ENCODE data around the gene CD9. TPM values are rescaled to one million over a fixed set of nuclear protein-coding genes. Genes with fewer than 3 reads are reported as not detected.
A peak's percentile ranks its signal among the peaks of the same experiment; 100 is the strongest.
"Not testable (repeated sequence)": the region's sequence is repeated elsewhere in the genome, so short reads cannot be mapped to it uniquely, and the experiment has no call there.

The CD9 gene
- 1 to 10 TPM; 6.1 to 8.4 TPM for total RNA-seq

DNA sequence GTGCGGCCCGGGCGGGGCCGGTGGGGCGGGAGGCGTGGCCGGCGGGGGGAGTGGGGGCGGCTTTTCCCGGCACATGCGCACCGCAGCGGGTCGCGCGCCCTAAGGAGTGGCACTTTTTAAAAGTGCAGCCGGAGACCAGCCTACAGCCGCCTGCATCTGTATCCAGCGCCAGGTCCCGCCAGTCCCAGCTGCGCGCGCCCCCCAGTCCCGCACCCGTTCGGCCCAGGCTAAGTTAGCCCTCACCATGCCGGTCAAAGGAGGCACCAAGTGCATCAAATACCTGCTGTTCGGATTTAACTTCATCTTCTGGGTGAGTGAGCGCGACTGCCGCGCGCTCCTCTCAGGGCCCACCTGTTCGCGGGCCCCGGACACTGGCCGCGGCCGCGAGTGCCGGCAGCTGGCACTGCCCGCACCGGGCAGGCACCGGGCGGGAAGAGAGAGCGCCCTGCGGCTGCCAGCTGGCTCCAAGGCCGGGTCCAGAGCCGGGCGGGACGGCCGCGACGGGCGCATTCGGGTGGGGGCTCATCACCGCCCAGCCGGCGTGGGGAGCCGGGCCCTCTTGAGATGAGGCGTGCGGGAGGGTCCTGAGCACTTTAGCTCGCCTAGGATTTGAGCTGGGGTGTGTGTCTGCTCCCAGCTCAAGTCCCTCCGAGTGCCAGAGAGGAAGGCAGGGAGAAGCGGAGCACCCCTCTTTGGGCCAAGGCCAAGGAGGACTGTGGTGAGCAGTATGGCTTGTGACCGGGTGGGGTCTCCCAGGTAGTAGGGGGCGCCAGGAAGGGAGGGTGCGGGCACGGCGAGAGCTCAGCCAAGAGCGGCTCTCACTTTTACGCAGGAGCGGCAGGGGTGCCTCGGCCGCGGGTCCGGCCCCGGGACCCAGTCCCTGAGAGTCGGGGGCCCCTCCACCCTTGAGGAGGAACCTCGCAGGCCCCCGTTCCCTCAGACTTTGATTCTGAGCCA is at the start of gene CD9:
CD9 (plus strand) TSS at position 145 of the 957 bp plus-strand sequence; CDS start at position 245, 100 bp downstream.
- peak; percentile 59 to 60 for ATAC-seq (replicated peaks in 1 of 2)
- H3K4me1 Mint-ChIP-seq (ENCODE audit: low read depth): peaks cover 26% of the 10 kb centered on the region
- H3K9me3 Mint-ChIP-seq: no peaks in the 10 kb centered on the region
- H3K36me3 Mint-ChIP-seq (ENCODE audit: insufficient read depth in 2 of 2): no peaks in the 10 kb centered on the region
- peaks cover 50% of the 10 kb centered on the region for H3K27me3 Mint-ChIP-seq (ENCODE audit: low read depth)
- no peak within 1 kb of the TSS for H3K27ac Mint-ChIP-seq
- DNase-seq: peak; percentile 46
- H3K4me3 Mint-ChIP-seq: peak within 1 kb of the TSS; percentile 63 to 75

DNA sequence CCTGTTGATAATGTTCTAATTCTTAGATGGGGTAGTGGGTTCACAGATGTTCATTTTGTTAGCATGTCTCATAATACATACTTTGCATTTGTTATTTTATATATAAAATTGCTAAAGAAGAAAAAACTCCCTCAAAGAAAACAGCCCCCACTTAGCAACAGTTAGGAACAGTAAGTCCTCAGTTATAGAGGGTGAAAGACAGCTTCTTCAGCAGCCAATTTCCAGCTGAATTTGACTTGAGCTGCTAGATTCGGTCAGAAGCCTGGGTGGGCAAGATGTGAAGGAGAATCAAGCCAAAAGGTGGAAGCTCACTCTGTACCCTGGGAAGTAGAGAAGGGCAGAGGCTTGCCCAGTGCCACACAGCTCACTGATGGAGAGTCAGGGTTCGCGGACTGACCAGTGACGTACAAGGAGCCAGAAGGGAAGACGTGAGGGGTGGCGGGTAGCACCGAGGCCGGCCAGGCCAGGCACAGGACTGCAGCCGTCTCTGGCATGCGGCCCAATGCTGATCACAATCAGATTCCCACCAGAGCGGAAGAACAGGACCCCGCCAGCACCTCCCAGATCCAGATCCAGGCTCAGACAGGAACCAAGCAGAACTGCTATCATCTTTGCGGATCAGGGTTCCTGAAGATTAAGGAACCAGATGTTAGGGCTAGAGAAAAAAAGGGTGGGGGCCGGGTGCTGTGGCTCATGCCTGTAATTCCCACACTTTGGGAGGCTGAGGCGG is 45.3 kb upstream of the CD9 start:
- no peaks in the 10 kb centered on the region for H3K36me3 Mint-ChIP-seq (ENCODE audit: insufficient read depth in 2 of 2)
- H3K27me3 Mint-ChIP-seq (ENCODE audit: low read depth): no peaks in the 10 kb centered on the region
- H3K27ac Mint-ChIP-seq: no peak overlapping the region
- DNase-seq: no peak
- H3K4me3 Mint-ChIP-seq: no peak overlapping the region
- peaks cover 5% of the 10 kb centered on the region for H3K4me1 Mint-ChIP-seq (ENCODE audit: low read depth)
- no peaks in the 10 kb centered on the region for H3K9me3 Mint-ChIP-seq
- ATAC-seq (replicated peaks in 1 of 2): no peak

GRCh38 chr12:6157482-6157881 is 42.7 kb upstream of the CD9 start:
- no peaks in the 10 kb centered on the region for H3K27me3 Mint-ChIP-seq (ENCODE audit: low read depth)
- no peak for ATAC-seq (replicated peaks in 1 of 2)

DNA sequence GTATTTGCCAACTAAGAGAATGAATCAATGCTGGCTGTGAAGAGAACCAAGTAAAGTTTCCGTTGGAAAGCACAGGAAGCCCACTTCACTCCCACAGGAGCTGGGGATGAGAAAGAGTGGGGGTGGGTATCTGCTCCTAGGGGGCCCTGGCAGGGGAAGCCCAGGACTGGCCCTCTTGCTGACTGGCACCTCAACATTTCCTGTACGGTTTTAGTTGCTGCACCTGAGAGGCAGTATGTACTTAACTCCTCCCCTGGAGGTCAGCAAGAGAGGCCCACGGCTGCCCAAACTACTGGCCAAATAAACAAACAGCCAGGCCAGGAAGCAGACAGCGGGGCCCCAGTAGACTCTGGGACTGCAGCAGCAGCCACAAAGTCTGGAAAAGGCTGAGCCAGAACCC is 41.9 kb upstream of the CD9 start:
- Mint-ChIP-seq H3K27me3 (ENCODE audit: low read depth) (no peaks in the 10 kb centered on the region), H3K36me3 (ENCODE audit: insufficient read depth in 2 of 2) (no peaks in the 10 kb centered on the region), H3K9me3 (no peaks in the 10 kb centered on the region), H3K4me1 (ENCODE audit: low read depth) (peaks cover 5% of the 10 kb centered on the region), H3K4me3 (no peak overlapping the region), H3K27ac (no peak overlapping the region)
- DNase-seq: no peak
- ATAC-seq (replicated peaks in 1 of 2): no peak

More at GRCh38 chr12:6157482-6157881, 42.7 kb upstream of the CD9 start:
- H3K27ac Mint-ChIP-seq: no peak overlapping the region
- peaks cover 5% of the 10 kb centered on the region for H3K4me1 Mint-ChIP-seq (ENCODE audit: low read depth)
- no peak for DNase-seq
- no peak overlapping the region for H3K4me3 Mint-ChIP-seq
- H3K36me3 Mint-ChIP-seq (ENCODE audit: insufficient read depth in 2 of 2): no peaks in the 10 kb centered on the region
- H3K9me3 Mint-ChIP-seq: no peaks in the 10 kb centered on the region

DNA sequence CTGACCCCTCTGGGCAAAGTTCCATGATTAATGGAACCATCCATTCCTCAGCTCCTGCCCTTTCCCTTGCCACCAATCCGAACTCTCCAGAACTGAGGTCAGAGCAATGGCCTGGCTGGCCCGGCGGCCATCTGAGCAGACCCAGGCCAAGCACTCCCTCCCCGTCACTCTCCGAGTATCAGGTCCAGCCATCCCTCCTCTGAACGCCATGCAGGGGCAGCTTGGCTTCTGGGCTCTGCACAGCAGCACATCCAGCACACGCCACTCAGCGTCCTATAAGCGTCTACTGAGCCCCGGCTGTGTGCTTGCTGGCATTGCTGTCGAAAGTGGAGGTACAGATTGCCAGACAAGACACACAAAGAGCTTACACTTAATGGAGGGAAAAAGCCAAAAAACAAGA is 41.5 kb upstream of the CD9 start:
- Mint-ChIP-seq H3K4me1 (ENCODE audit: low read depth) (peaks cover 5% of the 10 kb centered on the region), H3K36me3 (ENCODE audit: insufficient read depth in 2 of 2) (no peaks in the 10 kb centered on the region), H3K4me3 (no peak overlapping the region), H3K9me3 (no peaks in the 10 kb centered on the region), H3K27ac (no peak overlapping the region), H3K27me3 (ENCODE audit: low read depth) (no peaks in the 10 kb centered on the region)
- no peak for ATAC-seq (replicated peaks in 1 of 2)
- no peak for DNase-seq

DNA sequence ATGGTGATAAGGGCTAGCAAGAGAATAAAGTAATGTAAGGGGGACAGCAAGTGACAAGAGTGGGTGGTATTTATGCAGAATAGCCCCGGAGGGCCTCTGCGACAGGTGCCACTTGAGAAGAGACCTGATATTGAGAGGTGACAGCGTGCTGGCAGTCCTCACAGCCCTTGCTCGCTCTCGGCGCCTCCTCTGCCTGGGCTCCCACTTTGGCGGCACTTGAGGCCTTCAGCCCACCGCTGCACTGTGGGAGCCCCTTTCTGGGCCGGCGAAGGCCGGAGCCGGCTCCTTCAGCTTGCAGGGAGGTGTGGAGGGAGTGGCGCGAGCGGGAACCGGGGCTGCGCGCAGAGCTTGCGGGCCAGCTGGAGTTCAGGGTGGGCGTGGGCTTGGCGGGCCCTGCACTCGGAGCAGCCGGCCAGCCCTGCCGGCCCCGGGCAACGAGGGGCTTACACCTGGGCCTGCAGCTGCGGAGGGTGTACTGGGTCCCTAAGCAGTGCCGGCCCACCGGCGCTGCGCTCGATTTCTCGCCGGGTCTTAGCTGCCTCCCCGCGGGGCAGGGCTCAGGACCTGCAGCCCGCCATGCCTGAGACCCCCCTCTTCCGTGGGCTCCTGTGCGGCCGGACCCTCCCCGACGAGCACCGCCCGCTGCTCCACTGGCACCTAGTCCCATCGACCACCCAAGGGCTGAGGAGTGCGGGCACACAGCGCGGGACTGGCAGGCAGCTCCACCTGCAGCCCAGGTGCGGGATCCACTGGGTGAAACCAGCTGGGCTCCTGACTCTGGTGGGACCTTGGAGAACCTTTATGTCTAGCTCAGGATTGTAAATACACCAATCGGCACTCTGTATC is 40.8 kb upstream of the CD9 start:
- not testable (repeated sequence) for DNase-seq; H3K36me3 Mint-ChIP-seq (ENCODE audit: insufficient read depth in 2 of 2); H3K4me1 Mint-ChIP-seq (ENCODE audit: low read depth); H3K4me3 Mint-ChIP-seq; H3K27me3 Mint-ChIP-seq (ENCODE audit: low read depth); ATAC-seq (replicated peaks in 1 of 2); H3K9me3 Mint-ChIP-seq; H3K27ac Mint-ChIP-seq

DNA sequence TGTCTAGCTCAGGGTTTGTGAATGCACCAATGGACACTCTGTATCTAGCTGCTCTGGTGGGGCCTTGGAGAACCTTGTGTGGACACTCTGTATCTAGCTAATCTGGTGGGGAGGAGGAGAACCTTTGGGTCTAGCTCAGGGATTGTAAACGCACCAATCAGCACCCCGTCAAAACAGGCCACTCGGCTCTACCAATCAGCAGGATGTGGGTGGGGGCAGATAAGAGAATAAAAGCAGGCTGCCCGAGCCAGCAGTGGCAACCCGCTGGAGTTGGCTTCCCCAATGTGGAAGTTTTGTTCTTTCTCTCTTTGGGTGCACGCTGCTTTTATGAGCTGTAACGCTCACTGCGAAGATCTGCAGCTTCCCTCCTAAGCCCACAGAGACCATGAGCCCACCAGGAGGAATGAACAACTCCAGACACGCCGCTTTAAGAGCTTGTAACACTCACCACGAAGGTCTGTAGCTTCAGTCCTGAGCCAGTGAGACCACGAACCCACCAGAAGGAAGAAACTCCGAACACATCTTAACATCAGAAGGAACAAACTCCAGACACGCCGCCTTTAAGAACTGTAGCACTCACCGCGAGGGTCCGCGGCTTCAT is 40.1 kb upstream of the CD9 start:
- H3K36me3 Mint-ChIP-seq (ENCODE audit: insufficient read depth in 2 of 2): not testable (repeated sequence)

GRCh38 chr12:6161124-6161882 is 38.9 kb upstream of the CD9 start:
- H3K36me3 Mint-ChIP-seq (ENCODE audit: insufficient read depth in 2 of 2): no peaks in the 10 kb centered on the region
- no peak overlapping the region for H3K27ac Mint-ChIP-seq
- peaks cover 5% of the 10 kb centered on the region for H3K4me1 Mint-ChIP-seq (ENCODE audit: low read depth)
- H3K4me3 Mint-ChIP-seq: no peak overlapping the region
- ATAC-seq (replicated peaks in 1 of 2): no peak
- no peaks in the 10 kb centered on the region for H3K9me3 Mint-ChIP-seq
- DNase-seq: no peak
- no peaks in the 10 kb centered on the region for H3K27me3 Mint-ChIP-seq (ENCODE audit: low read depth)

More for the DNA sequence above, 40.1 kb upstream of the CD9 start:
- not testable (repeated sequence) for DNase-seq; H3K4me3 Mint-ChIP-seq; H3K9me3 Mint-ChIP-seq; H3K4me1 Mint-ChIP-seq (ENCODE audit: low read depth); H3K27ac Mint-ChIP-seq; H3K27me3 Mint-ChIP-seq (ENCODE audit: low read depth); ATAC-seq (replicated peaks in 1 of 2)

GRCh38 chr12:6163416-6164060 is 36.7 kb upstream of the CD9 start:
- Mint-ChIP-seq H3K27me3 (ENCODE audit: low read depth) (no peaks in the 10 kb centered on the region), H3K4me1 (ENCODE audit: low read depth) (peaks cover 22% of the 10 kb centered on the region), H3K27ac (no peak overlapping the region), H3K4me3 (no peak overlapping the region), H3K9me3 (no peaks in the 10 kb centered on the region), H3K36me3 (ENCODE audit: insufficient read depth in 2 of 2) (no peaks in the 10 kb centered on the region)
- DNase-seq (no peak), ATAC-seq (replicated peaks in 1 of 2) (no peak)

GRCh38 chr12:6165395-6165794 is 34.8 kb upstream of the CD9 start:
- no peak for ATAC-seq (replicated peaks in 1 of 2)
- DNase-seq: no peak
- peaks cover 37% of the 10 kb centered on the region for H3K4me1 Mint-ChIP-seq (ENCODE audit: low read depth)

GRCh38 chr12:6166808-6167207 is 33.4 kb upstream of the CD9 start:
- Mint-ChIP-seq H3K27ac (no peak overlapping the region), H3K4me3 (peak overlapping the region in 1 of 2 donors; percentile 66), H3K9me3 (no peaks in the 10 kb centered on the region), H3K27me3 (ENCODE audit: low read depth) (no peaks in the 10 kb centered on the region), H3K36me3 (ENCODE audit: insufficient read depth in 2 of 2) (no peaks in the 10 kb centered on the region), H3K4me1 (ENCODE audit: low read depth) (peaks cover 37% of the 10 kb centered on the region)
- DNase-seq (no peak), ATAC-seq (replicated peaks in 1 of 2) (no peak)

More at GRCh38 chr12:6165395-6165794, 34.8 kb upstream of the CD9 start:
- Mint-ChIP-seq H3K36me3 (ENCODE audit: insufficient read depth in 2 of 2) (no peaks in the 10 kb centered on the region), H3K9me3 (no peaks in the 10 kb centered on the region), H3K27me3 (ENCODE audit: low read depth) (no peaks in the 10 kb centered on the region), H3K4me3 (no peak overlapping the region), H3K27ac (no peak overlapping the region)

Measured in activated T-cell treated with anti-CD3 and anti-CD28 coated beads, Interleukin-2, amount 50 U/mL, for 72 hours (primary cell).